GM19452 (cell line): ENCODE data around the gene DFFA.
"Not testable (repeated sequence)": the region's sequence is repeated elsewhere in the genome, so short reads cannot be mapped to it uniquely, and the experiment has no call there.

ENCODE experiments used
- ATAC-seq: cut with Tn5 transposase; IDR thresholded peaks from one replicate; pipeline ENCODE4 v1.9.1; 2021; ENCODE audit not compliant: unreplicated experiment

The DFFA gene

DNA sequence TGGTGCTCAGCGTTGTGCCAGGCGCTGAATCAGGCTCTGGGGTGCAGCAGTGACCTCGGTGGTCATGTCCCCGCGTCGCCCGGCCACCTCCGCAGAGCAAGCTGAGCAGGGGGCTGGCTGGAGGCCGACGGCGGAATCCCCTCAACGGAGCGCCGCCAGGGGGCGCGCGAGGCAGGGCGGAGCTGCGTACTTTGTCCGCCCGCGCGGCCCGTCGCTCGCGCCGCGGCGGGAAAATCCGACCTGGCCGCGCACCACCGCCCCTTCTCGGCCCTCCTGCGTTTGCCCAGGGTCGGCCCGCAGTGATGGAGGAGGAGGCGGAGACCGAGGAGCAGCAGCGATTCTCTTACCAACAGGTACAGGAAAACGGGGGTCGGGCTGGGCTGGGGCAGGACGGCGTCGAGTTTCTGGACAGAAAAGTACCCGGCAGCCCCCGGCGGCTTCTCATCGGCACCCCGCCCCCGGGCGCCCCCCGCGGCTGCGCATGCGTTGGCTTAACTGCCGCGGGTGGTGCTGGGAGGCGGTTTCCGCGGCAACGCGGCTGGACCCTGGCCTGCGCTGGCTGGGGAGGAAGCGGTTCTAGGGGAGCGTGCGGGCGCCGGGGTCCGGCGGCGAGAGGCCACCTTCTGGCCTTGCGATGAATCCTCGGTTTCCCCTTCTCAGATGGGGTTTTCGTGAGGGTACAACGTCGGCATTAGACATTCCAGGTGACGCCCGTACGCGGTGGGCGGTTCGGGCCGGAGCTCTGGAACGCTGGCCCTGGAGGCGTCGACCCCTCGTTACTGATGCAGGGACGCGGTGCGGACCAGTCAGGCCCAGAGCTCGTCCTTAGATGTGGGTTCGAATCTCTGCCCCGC is 41.9 kb downstream of the DFFA start, which contains the start of gene CENPS:
TSS of gene CENPS (plus strand) at position 218 of the 854 bp plus-strand sequence. CDS start at position 303, 85 bp downstream.
- peak; percentile 68 for ATAC-seq

GRCh38 chr1:10429868-10430215 is 42.5 kb downstream of the DFFA start:
- ATAC-seq = no peak

DNA sequence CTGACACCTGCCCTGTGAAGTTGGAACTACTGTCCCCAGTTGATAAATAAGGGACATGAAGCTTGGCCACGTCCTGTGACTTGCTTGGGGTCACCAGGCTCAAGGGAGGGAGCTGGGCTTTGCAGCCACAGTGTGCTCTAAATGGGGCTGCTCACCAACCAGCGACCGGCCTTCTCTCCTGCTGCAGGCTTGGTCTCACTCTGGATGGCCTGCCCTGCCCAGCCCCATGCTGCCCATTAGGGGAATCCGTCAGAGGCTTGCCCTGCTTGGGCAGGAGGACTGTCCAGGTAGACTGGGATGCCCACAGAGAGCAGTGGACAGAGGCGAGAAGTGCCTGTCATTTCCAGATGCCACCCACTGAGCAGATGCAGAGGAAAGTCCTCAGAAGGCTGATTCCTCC is 43.3 kb downstream of the DFFA start:
- no peak for ATAC-seq

DNA sequence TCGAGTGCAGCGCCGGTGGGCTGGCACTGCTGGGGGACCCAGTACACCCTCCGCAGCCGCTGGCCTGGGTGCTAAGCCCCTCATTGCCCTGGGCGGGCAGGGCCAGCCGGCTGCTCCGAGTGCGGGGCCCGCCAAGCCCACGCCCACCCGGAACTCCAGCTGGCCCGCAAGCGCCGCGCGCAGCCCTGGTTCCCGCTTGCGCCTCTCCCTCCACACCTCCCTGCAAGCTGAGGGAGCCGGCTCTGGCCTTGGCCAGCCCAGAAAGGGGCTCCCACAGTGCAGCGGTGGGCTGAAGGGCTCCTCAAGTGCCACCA is 45.8 kb downstream of the DFFA start:
- ATAC-seq = not testable (repeated sequence)

DNA sequence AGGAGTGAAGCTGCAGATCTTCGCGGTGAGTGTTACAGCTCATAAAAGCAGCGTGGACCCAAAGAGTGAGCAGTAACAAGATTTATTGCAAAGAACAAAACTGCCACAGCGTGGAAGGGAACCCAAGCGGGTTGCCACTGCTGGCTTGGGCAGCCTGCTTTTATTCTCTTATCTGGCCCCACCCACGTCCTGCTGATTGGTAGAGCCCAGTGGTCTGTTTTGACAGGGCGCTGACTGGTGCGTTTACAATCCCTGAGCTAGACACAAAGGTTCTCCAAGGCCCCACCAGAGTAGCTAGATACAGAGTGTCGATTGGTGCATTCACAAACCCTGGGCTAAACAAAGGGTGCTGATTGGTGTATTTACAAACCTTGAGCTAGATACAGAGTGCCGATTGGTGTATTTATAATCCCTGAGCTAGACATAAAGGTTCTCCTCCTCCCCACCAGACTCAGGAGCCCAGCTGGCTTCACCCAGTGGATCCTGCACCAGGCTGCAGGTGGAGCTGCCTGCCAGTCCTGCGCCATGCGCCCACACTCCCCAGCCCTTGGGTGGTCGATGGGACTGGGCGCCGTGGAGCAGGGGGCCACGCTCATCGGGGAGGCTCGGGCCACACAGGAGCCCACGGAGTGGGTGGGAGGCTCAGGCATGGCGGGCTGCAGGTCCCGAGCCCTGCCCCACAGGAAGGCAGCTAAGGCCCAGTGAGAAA is 46.3 kb downstream of the DFFA start:
- ATAC-seq = not testable (repeated sequence)

DNA sequence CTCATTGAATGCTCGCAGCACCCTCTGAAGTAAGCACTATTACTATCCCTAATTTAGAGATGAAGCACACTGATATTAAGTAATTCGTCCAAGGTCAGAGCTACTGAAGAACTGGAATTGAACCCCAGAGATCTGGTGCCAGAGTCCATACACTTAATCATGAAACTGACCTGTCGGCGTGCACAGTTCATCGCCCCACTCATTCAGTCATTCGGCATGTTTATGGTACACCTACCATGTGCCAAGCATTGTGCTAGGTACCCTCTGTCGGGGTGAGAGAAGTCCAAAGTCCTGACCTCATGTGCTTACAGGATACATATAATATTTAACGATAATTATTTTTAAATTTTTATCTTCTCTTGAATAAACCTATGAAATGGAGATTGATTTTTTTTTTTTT is 47.7 kb downstream of the DFFA start:
- ATAC-seq = no peak

- ATAC-seq = no peak
These were observed 48.3 kb downstream of the DFFA start for GRCh38 chr1:10424034-10424433.

DNA sequence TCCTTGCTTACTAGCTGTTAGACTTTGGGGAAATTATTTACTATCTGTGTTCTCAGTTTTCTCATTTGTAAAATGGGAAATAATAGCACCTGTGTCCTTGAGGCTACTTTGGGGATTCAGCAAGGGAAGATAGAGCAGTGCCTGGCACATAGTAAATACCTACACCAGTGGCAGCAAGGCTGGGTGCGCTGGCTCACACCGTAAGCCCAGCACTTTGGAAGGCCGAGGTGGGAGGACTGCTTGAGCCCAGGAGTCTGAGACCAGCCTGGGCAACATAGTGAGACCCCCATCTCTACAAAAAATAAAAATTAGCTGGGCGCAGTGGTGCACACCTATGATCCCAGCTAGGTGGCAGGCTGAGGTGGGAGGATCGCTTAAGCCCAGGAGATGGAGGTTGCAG is 50.7 kb downstream of the DFFA start:
- ATAC-seq = no peak

GRCh38 chr1:10419351-10419750 is 53.0 kb downstream of the DFFA start:
- ATAC-seq = no peak

- ATAC-seq = not testable (repeated sequence)
These were observed 53.6 kb downstream of the DFFA start for GRCh38 chr1:10418741-10419140.

- ATAC-seq = not testable (repeated sequence)
These were observed 56.4 kb downstream of the DFFA start for GRCh38 chr1:10415967-10416366.

GRCh38 chr1:10415211-10415930 is 57.0 kb downstream of the DFFA start:
- no peak for ATAC-seq

- no peak for ATAC-seq
These were observed 65.1 kb downstream of the DFFA start for GRCh38 chr1:10407201-10407600.
